MCF 10A (cell line): ENCODE measurements around the gene TPX2. TPM values are rescaled to one million over a fixed set of nuclear protein-coding genes. Genes with fewer than 3 reads are reported as not detected.

Experiments used
- BruUV-seq: library from RNA; stranded (reverse); fragments of 400-500 nt; replicated peaks from 2 replicates; lab custom pipeline; 2021; lab: Mats Ljungman, UMichigan
- CTCF ChIA-PET: fragments of 300-600 bp; sonication (Branson Sonifier 250); formaldehyde crosslinking; extraction: SDS; loops from one replicate; lab custom pipeline; 2021; ENCODE audit warnings: antibody characterized with exemption, inconsistent platforms; lab: Yijun Ruan, JAX
- POLR2A ChIA-PET: fragments of 300-600, 350-650 bp; sonication (Branson Sonifier 250); formaldehyde crosslinking; extraction: SDS; loops from one replicate; lab custom pipeline; 2020; ENCODE audit warnings: antibody characterized with exemption, inconsistent platforms; lab: Yijun Ruan, JAX
- DNase-seq: peaks from one replicate; pipeline ENCODE4 v3.0.0-alpha.2; 2018; ENCODE audit not compliant: unreplicated experiment
- H3K27ac Mint-ChIP-seq: one replicate; pipeline ENCODE4 v1.8.0; 2022; ENCODE audit warnings: mild to moderate bottlenecking, low read depth, mixed read lengths; ENCODE audit not compliant: unreplicated experiment
- H3K27me3 Mint-ChIP-seq: one replicate; pipeline ENCODE4 v1.8.0; 2022; ENCODE audit warnings: mixed read lengths; ENCODE audit not compliant: insufficient read depth, unreplicated experiment
- H3K36me3 Mint-ChIP-seq: one replicate; pipeline ENCODE4 v1.8.0; 2022; ENCODE audit warnings: mild to moderate bottlenecking, moderate library complexity, mixed read lengths; ENCODE audit not compliant: insufficient read depth, unreplicated experiment
- H3K4me1 Mint-ChIP-seq: one replicate; pipeline ENCODE4 v1.8.0; 2022; ENCODE audit warnings: mixed read lengths; ENCODE audit not compliant: insufficient read depth, unreplicated experiment
- H3K4me3 Mint-ChIP-seq: one replicate; pipeline ENCODE4 v1.8.0; 2022; ENCODE audit warnings: mild to moderate bottlenecking, moderate library complexity, mixed read lengths; ENCODE audit not compliant: unreplicated experiment
- H3K9me3 Mint-ChIP-seq: one replicate; pipeline ENCODE4 v1.8.0; 2022; ENCODE audit warnings: mixed read lengths; ENCODE audit not compliant: unreplicated experiment
- CTCF ChIP-seq: fragments of 200-600 bp; IDR thresholded peaks from one replicate; pipeline ENCODE4 v1.8.0; 2022; ENCODE audit warnings: antibody characterized with exemption, mild to moderate bottlenecking; ENCODE audit not compliant: unreplicated experiment
- intact Hi-C: fragments of 100-400 bp; cut with micrococcal nuclease; formaldehyde crosslinking; loops from 2 replicates; pipeline ENCODE4 v1.14.1; 2022
- total RNA-seq: library from RNA; stranded (reverse); gene quantifications from 2 replicates; pipeline ENCODE4 v1.2.3, GENCODE V29; 2022

Gene TPX2
- total RNA-seq, 1 experiment from 2014 or later: 79.6 TPM

- Mint-ChIP-seq H3K9me3 (no peaks in the 10 kb centered on the region), H3K4me1 (peaks cover 73% of the 10 kb centered on the region), H3K4me3 (peak overlapping the region; percentile 51), H3K36me3 (peaks cover 66% of the 10 kb centered on the region), H3K27me3 (no peaks in the 10 kb centered on the region), H3K27ac (peak overlapping the region; percentile 96)
- CTCF ChIA-PET: interaction anchor here (0.7 to 21.5 kb wide), 14 partner anchors 9 to 321 kb away, joined by 3 to 626 read pairs (median 5); partner anchors contain the start of gene BCL2L1
- TSS peak; percentile 94 for BruUV-seq
- intact Hi-C loops: loop anchor here (1.0 kb wide), 1 partner anchor 10 kb away; no protein-coding TSS in a partner anchor
- DNase-seq: no peak
- POLR2A ChIA-PET: interaction anchor here (0.8 to 13.2 kb wide), 19 partner anchors 2 to 165 kb away, joined by 3 to 491 read pairs (median 8); partner anchors contain the start of genes BCL2L1, ID1 and TPX2
- TF ChIP-seq CTCF: no peak
Observed at GRCh38 chr20:31711179-31712111, 27.6 kb upstream of the TPX2 start.

DNA sequence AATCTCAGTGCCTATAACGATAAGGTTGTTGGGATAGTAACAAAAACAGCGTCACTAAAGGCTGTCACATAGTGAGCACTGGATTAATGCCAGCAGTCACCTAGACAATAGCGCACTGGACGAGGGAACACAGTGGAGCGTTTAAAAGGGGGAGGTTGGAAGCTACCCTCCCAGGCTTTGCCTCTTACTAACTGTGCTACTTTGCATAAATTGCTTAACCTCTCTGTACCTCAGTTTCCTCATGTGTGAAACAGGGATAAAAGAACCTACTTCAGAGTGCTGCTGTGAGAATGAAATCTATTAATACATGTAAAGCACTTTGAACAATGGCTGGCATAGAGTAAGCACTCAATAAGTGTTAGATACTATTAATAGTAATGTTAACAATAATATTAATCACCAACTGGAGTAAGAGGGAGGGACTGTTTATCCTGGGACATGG, 27.0 kb upstream of the TPX2 start:
- Mint-ChIP-seq H3K4me1 (peaks cover 75% of the 10 kb centered on the region), H3K4me3 (peak overlapping the region; percentile 70), H3K36me3 (peaks cover 66% of the 10 kb centered on the region), H3K27me3 (no peaks in the 10 kb centered on the region), H3K27ac (peak overlapping the region; percentile 96), H3K9me3 (no peaks in the 10 kb centered on the region)
- intact Hi-C loops: loop anchor here (1.0 kb wide), 1 partner anchor 9 kb away; no protein-coding TSS in a partner anchor
- CTCF ChIA-PET: interaction anchor here (0.7 to 21.5 kb wide), 17 partner anchors 7 to 320 kb away, joined by 3 to 626 read pairs (median 4); partner anchors contain the start of genes BCL2L1, ID1 and PDRG1
- DNase-seq: peak; percentile 28
- BruUV-seq: TSS peak; percentile 43
- TF ChIP-seq CTCF: no peak
- POLR2A ChIA-PET: interaction anchor here (0.7 to 13.2 kb wide), 23 partner anchors 3 to 165 kb away, joined by 3 to 491 read pairs (median 7); partner anchors contain the start of genes BCL2L1, ID1 and TPX2

DNA sequence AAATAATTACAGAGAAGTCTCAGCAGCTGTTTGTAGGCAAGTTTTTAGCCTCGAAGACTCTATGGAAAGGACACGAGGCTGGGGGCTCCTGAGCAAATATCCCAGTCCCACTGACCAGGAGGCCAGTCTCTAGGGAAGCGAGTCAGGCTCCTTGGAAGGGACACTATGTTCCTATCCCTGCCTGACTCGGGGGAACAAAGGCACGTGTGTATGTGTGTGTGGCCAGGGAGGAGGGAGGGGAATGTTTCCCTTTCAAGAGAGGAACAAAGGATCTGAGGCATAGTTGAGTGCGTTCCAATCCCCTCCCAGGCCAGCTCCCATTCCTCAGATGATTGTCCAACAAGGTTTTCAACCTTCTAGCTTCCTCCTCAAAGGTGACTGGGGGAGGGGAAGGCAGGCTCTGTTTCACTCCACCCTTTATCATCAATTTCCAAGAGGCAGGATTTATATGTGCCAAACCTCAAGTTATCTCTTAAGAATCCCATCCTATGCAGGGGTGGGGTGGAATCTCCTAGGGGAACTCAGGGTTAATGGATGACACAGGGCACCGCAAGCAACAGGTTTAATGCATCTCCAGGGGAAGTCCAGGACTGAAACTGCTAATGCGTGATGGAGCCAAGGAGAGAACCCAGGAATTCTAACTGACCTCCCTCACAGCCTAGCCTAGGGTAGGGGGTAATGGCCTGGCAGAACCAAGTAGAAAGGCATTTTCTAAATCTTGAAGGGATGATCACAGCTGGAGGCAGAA, 26.4 kb upstream of the TPX2 start:
- Mint-ChIP-seq H3K9me3 (no peaks in the 10 kb centered on the region), H3K27ac (peak overlapping the region; percentile 96), H3K4me3 (peak overlapping the region; percentile 70), H3K4me1 (peaks cover 78% of the 10 kb centered on the region), H3K27me3 (no peaks in the 10 kb centered on the region), H3K36me3 (peaks cover 66% of the 10 kb centered on the region)
- no TSS peak for BruUV-seq
- ChIA-PET POLR2A (interaction anchor here (0.7 to 13.2 kb wide), 24 partner anchors 4 to 518 kb away, joined by 3 to 491 read pairs (median 6); partner anchors contain the start of genes BCL2L1, ID1 and TPX2), CTCF (interaction anchor here (0.7 to 21.5 kb wide), 13 partner anchors 8 to 239 kb away, joined by 3 to 626 read pairs (median 4); partner anchors contain the start of genes BCL2L1, ID1 and PDRG1)
- DNase-seq: peak; percentile 92
- no peak for TF ChIP-seq CTCF
- intact Hi-C loops: loop anchor here (1.0 kb wide), 1 partner anchor 9 kb away; no protein-coding TSS in a partner anchor
